Smooth muscle cell (in vitro differentiated cells): ENCODE measurements around the gene RAB9A. TPM values are rescaled to one million over a fixed set of nuclear protein-coding genes. Genes with fewer than 3 reads are reported as not detected.

Experiments used
- DNase-seq: peaks from one replicate; lab custom pipeline; 2025; ENCODE audit not compliant: unreplicated experiment; lab: John Stamatoyannopoulos, UW
- H2AFZ ChIP-seq: fragments of 200-600 bp; sonication (generic); 2 replicates; pipeline ENCODE4 v1.6.0; 2016; ENCODE audit warnings: antibody characterized with exemption, low read depth, mild to moderate bottlenecking
- H3F3A ChIP-seq: fragments of 200-600 bp; sonication (generic); 2 replicates; pipeline ENCODE4 v1.6.0; 2017; ENCODE audit warnings: antibody characterized with exemption, low read depth
- H3K27ac ChIP-seq: fragments of 200-600 bp; sonication (generic); 2 replicates; pipeline ENCODE4 v1.5.1; 2016; ENCODE audit warnings: low read depth, mild to moderate bottlenecking
- H3K27me3 ChIP-seq: fragments of 200-600 bp; sonication (generic); 2 replicates; pipeline ENCODE4 v1.6.1; 2016; ENCODE audit warnings: low read depth, mild to moderate bottlenecking
- H3K36me3 ChIP-seq: fragments of 200-600 bp; sonication (generic); 2 replicates; pipeline ENCODE4 v1.5.1; 2016; ENCODE audit warnings: low read depth
- H3K4me1 ChIP-seq: fragments of 200-600 bp; sonication (generic); 2 replicates; pipeline ENCODE4 v1.5.1; 2016; ENCODE audit warnings: low read depth
- H3K4me2 ChIP-seq: fragments of 200-600 bp; sonication (generic); 2 replicates; pipeline ENCODE4 v1.6.0; 2016; ENCODE audit warnings: mild to moderate bottlenecking
- H3K4me3 ChIP-seq: fragments of 200-600 bp; sonication (generic); 2 replicates; pipeline ENCODE4 v1.5.1; 2016; ENCODE audit warnings: mild to moderate bottlenecking
- H3K79me2 ChIP-seq: fragments of 200-600 bp; sonication (generic); 2 replicates; pipeline ENCODE4 v1.6.0; 2016; ENCODE audit warnings: low read depth, mild to moderate bottlenecking
- H3K9ac ChIP-seq: fragments of 200-600 bp; sonication (generic); 2 replicates; pipeline ENCODE4 v1.6.0; 2016; ENCODE audit warnings: low read depth
- H3K9me3 ChIP-seq: fragments of 200-600 bp; sonication (generic); replicated peaks from 2 replicates; pipeline ENCODE4 v1.5.1; 2016; ENCODE audit warnings: low read depth
- H4K20me1 ChIP-seq: fragments of 200-600 bp; sonication (generic); 2 replicates; pipeline ENCODE4 v1.6.0; 2016; ENCODE audit warnings: low read depth
- WGBS: methylation state at CpG from one replicate; pipeline ENCODE4 v1.1.7; 2016; ENCODE audit warnings: low lambda C conversion rate; 5-methylcytosine and 5-hydroxymethylcytosine counted together
- polyA plus RNA-seq: library from polyadenylated mRNA; unstranded; fragments of >200 nt; fragmentation: Nextera tagmentation; extraction: Ambion mirVana; gene quantifications from 2 replicates; pipeline ENCODE4 v1.2.1, GENCODE V29; 2016
- total RNA-seq: library from RNA; depleted of rRNA; stranded (reverse); fragments of >200 nt; gene quantifications from 2 replicates; pipeline ENCODE4 v1.2.3, GENCODE V29; 2014
- TF ChIP-seq, protein P1 (sequence below): fragments of 200-600 bp; sonication (generic); IDR thresholded peaks from 2 replicates; pipeline ENCODE4 v1.5.1; 2017; ENCODE audit warnings: borderline replicate concordance, mild to moderate bottlenecking, antibody characterized with exemption; ENCODE audit not compliant: insufficient read depth, poor library complexity, severe bottlenecking

The RAB9A gene
- total and polyA plus RNA-seq, 2 experiments from 2014 or later, result 22.1 to 25.8 TPM

DNA sequence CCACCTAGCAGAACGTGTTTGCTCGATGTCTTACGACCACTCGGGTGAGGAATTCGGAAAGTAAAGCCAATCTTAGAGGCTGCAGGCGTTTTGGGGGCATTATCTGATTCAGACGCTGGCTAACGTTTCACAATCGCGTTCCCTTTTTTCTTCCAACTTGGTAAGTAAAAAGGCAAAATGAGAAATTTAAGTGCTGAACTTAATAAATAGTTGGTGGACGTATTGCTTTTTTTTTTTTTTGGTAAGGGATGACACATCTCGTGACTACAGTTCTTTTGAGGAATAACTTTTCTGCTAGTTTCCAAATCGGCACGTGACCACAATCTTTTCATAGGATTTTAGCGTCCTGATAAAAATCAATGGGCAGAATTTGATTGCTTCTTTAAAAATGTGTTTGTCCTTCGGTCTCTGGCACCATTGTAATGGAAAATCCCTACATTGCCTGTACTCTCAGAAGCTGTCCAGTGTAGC, 848 bp downstream of the RAB9A start:
- TF ChIP-seq, protein P1, sequence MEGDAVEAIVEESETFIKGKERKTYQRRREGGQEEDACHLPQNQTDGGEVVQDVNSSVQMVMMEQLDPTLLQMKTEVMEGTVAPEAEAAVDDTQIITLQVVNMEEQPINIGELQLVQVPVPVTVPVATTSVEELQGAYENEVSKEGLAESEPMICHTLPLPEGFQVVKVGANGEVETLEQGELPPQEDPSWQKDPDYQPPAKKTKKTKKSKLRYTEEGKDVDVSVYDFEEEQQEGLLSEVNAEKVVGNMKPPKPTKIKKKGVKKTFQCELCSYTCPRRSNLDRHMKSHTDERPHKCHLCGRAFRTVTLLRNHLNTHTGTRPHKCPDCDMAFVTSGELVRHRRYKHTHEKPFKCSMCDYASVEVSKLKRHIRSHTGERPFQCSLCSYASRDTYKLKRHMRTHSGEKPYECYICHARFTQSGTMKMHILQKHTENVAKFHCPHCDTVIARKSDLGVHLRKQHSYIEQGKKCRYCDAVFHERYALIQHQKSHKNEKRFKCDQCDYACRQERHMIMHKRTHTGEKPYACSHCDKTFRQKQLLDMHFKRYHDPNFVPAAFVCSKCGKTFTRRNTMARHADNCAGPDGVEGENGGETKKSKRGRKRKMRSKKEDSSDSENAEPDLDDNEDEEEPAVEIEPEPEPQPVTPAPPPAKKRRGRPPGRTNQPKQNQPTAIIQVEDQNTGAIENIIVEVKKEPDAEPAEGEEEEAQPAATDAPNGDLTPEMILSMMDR, result no peak

DNA sequence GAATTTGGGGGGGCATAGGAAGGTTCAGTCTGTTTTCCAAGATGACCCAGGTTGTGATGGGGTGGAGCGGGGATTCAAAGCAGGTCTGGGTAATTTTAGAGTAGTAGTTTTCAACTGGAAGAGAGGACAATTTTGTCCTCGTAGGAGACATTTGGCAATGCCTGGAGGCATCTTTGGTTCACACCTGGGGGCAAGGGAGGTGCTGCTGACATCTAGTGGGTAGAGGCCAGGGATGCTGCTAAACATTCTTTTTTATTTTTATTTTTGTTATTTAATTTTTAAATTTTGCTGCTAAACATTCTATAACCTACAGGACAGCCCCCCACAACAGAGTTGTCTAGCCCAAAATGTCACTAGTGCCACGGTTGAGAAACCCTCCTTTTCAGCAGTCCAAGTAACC, 1.9 kb downstream of the RAB9A start:
- Histone ChIP-seq H2AFZ (no peak overlapping the region), H3K4me3 (peak overlapping the region; percentile 67), H3K9ac (peak overlapping the region; percentile 96), H3K27me3 (no peaks in the 10 kb centered on the region), H4K20me1 (peaks cover 48% of the 10 kb centered on the region), H3K4me2 (peak overlapping the region; percentile 86), H3F3A (no peaks in the 10 kb centered on the region), H3K36me3 (no peaks in the 10 kb centered on the region), H3K79me2 (peaks cover 63% of the 10 kb centered on the region), H3K27ac (peak overlapping the region; percentile 94), H3K9me3 (peaks cover 3% of the 10 kb centered on the region), H3K4me1 (peaks cover 9% of the 10 kb centered on the region)
- 59% methylated on average over 3 of the region's 3 CpGs for WGBS
- TF ChIP-seq, protein P1, result no peak
- DNase-seq, result no peak

More for the DNA sequence above, 848 bp downstream of the RAB9A start:
- Histone ChIP-seq H3F3A (no peaks in the 10 kb centered on the region), H2AFZ (peak overlapping the region; percentile 59), H3K4me2 (peak overlapping the region; percentile 86), H3K27ac (peak overlapping the region; percentile 94), H3K27me3 (no peaks in the 10 kb centered on the region), H4K20me1 (peaks cover 38% of the 10 kb centered on the region), H3K79me2 (peaks cover 52% of the 10 kb centered on the region), H3K9ac (peak overlapping the region; percentile 96), H3K4me3 (peak overlapping the region; percentile 67), H3K4me1 (peaks cover 6% of the 10 kb centered on the region), H3K9me3 (no peaks in the 10 kb centered on the region), H3K36me3 (no peaks in the 10 kb centered on the region)
- DNase-seq, result no peak
- WGBS, result 41% methylated on average over 16 of the region's 16 CpGs

DNA sequence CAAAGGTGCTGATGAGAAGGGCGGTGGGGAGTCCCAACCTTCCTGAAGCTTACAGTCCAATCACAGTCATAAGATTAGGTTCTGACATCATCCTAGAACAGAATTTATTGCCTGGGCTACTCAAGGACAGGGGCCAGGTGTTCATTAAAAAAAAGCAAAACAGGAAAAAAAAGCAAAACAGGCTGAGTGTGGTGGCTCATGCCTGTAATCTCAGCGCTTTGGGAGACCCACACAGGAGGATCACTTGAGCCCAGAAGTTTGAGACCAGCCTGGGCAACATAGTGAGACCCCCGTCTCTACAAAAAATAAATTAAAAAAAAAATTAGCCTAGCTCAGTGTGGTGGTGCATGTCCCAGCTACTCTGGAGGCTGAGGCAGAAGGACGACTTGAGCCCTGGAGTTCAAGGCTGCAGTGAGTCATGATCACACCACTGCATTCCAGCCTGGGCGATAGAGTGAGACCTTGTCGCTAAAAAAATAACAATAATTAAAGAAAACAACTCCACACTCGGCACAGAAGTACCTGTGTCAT, 3.0 kb downstream of the RAB9A start:
- TF ChIP-seq, protein P1, result no peak
- Histone ChIP-seq H3K27ac (peak overlapping the region; percentile 61), H3K4me2 (no peak overlapping the region), H3K4me3 (no peak overlapping the region), H3K9me3 (peaks cover 3% of the 10 kb centered on the region), H3K4me1 (peaks cover 9% of the 10 kb centered on the region), H3F3A (no peaks in the 10 kb centered on the region), H4K20me1 (peaks cover 59% of the 10 kb centered on the region), H3K79me2 (peaks cover 74% of the 10 kb centered on the region), H2AFZ (no peak overlapping the region), H3K27me3 (no peaks in the 10 kb centered on the region), H3K36me3 (no peaks in the 10 kb centered on the region), H3K9ac (no peak overlapping the region)
- WGBS, result 63% methylated on average over 7 of the region's 7 CpGs
- DNase-seq, result no peak

DNA sequence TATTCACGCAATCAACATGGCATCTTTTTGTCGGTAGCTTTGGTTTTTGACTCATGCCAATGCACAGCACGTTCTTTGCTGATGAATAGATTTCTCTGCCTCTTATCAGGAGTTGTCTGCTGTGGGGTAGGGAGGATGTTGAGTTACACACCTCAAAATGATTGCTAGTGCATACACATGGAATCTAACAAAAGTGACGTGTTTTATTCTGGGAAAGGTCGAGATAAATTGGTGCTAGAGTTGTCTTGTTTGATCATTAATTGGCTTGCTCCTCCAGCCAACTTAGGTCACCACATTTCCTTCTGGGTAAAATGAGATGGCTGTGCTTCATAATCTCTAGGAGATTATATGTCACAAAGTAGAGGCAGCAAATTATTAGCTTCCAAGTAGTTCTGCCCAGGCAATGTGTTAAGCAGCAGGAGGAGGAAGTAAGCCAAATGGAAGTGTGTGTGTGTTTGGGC, 3.9 kb downstream of the RAB9A start:
- H3K4me2 ChIP-seq, result no peak overlapping the region
- no peaks in the 10 kb centered on the region for H3K36me3 ChIP-seq
- 73% methylated on average over 5 of the region's 5 CpGs for WGBS
- no peaks in the 10 kb centered on the region for H3F3A ChIP-seq
- H3K9me3 ChIP-seq, result peaks cover 3% of the 10 kb centered on the region
- peak overlapping the region; percentile 61 for H3K27ac ChIP-seq
- peaks cover 65% of the 10 kb centered on the region for H4K20me1 ChIP-seq
- no peak for DNase-seq
- H3K4me3 ChIP-seq, result no peak overlapping the region
- H2AFZ ChIP-seq, result no peak overlapping the region
- no peak overlapping the region for H3K9ac ChIP-seq
- no peaks in the 10 kb centered on the region for H3K27me3 ChIP-seq
- TF ChIP-seq, protein P1, result no peak
- peaks cover 9% of the 10 kb centered on the region for H3K4me1 ChIP-seq
- H3K79me2 ChIP-seq, result peaks cover 82% of the 10 kb centered on the region
